Gastroesophageal sphincter (tissue), 3 donors: Measurements from ENCODE around the gene RSPH10B2.
"Not testable (repeated sequence)": the region's sequence is repeated elsewhere in the genome, so short reads cannot be mapped to it uniquely, and the experiment has no call there.

Experiments
- CTCF ChIP-seq, 4 experiments: fragments of 200-600 bp in 2 of 4; fragments of 450-650 bp in 2 of 4; sonication (generic) in 1 of 4; IDR thresholded peaks; one replicate each; pipeline ENCODE4 v1.5.1; 2017 to 2019; ENCODE audit warnings: antibody characterized with exemption in 4 of 4, mild to moderate bottlenecking in 2 of 4, moderate library complexity in 2 of 4
- EP300 ChIP-seq: sonication (generic); formaldehyde crosslinking; IDR thresholded peaks from one replicate; pipeline ENCODE4 v1.6.1; 2017; ENCODE audit warnings: antibody characterized with exemption, mild to moderate bottlenecking
- POLR2A ChIP-seq, 2 donors: fragments of 450-650 bp; IDR thresholded peaks; one replicate each; pipeline ENCODE4 v1.6.1; 2017; ENCODE audit warnings: antibody characterized with exemption in 2 of 2, mild to moderate bottlenecking in 2 of 2, moderate library complexity in 1 of 2
- POLR2AphosphoS5 ChIP-seq: sonication (generic); formaldehyde crosslinking; IDR thresholded peaks from one replicate; pipeline ENCODE4 v1.6.1; 2017; ENCODE audit warnings: antibody characterized with exemption

- not testable (repeated sequence) for TF ChIP-seq POLR2A (IDR thresholded peaks at IDR 0.05); CTCF (IDR thresholded peaks at IDR 0.05); EP300; POLR2AphosphoS5
Measured at GRCh38 chr7:6847751-6848150, 93.8 kb downstream of the RSPH10B2 start.
